ENCODE data around the gene CDC45. TPM values are rescaled to one million over a fixed set of nuclear protein-coding genes. Genes with fewer than 3 reads are reported as not detected.

Gene CDC45
- total RNA-seq, 1 donor from 2014 or later = 3.1 TPM

DNA sequence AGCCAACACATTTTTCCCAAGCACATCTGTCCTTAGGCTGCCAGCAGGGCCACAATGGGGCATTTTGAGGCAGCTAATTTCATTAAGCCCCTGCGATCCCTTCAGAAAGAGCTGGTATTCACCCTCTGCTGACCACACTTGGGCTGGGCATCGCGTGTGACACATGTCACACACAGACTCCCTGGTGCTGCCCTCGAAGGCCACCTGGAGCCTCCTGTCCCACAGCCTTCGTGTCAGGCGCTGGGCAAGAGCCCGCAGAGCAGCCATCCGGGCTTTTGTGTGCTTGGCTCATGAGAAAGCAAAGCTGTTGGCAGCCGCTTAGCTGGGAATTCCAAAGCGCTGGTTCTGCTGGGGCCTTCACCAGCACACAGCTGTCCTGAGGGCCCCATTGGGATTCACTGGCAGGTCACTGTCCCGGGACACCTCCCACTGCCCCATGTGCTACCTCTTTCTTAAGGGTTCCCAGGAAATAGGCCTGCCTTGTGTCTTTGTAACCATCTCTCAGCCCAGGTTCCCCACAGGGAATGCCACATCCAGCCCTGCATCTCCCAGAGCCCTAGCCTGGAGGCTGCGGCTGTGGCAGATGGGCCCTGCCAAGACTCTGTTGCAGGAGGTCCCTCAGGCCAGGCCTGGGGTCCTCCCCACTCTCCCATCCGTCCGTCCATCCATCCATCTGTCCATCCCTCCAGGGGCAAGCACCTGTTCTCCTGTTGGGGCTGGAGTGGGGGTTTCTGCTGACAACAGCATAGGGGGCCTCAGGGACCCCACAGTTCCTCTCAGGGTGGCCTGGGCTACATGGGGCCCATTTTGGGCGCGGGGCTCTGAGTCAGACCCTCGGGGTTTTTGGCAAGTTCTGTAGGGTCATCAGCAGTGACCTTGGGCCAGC is 39.6 kb downstream of the CDC45 start:
- Histone ChIP-seq H3K4me1 (ENCODE audit: control insufficient read depth in 3 of 3, insufficient read depth in 3 of 3, low read length in 3 of 3) (peaks cover 6 to 16% (median 9%) of the 10 kb centered on the region in 3 donors), H3K9ac (ENCODE audit: low read depth in 1 of 3, low read length in 3 of 3) (peak overlapping the region in 1 of 3 donors; percentile 3), H3K4me3 (ENCODE audit: low read length in 3 of 3) (no peak overlapping the region), H3K27me3 (ENCODE audit: control insufficient read depth in 3 of 3, insufficient read depth in 3 of 3, low read length in 3 of 3) (peaks cover 19 to 30% (median 28%) of the 10 kb centered on the region in 3 donors), H3K27ac (ENCODE audit: low read depth, low read length) (no peak overlapping the region), H3K9me3 (ENCODE audit: control insufficient read depth in 3 of 3, low read length in 3 of 3) (no peaks in the 10 kb centered on the region), H3K36me3 (ENCODE audit: control insufficient read depth in 3 of 3, insufficient read depth in 3 of 3, low read length in 3 of 3) (no peaks in the 10 kb centered on the region)

DNA sequence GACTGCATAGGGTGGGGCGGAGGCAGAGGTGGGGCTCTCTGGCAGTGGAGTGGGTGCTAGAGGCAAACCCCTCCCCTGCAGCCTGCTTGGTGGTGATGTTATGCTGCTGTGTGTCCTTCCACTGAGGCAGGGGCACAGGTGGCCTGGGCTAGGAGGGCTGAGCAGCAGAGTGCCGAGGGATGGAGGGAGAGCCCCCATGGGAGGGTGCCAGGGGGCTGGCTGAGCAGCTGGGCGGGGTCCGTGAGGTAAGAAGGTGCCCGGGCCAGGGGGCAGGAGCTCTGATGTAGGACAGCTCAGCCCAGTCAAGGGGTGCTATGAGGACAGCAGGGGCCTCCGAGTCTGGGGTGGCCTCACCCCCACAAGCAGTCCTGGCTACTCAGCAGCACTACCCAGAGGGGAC is 40.3 kb downstream of the CDC45 start:
- no peak overlapping the region for H3K27ac ChIP-seq (ENCODE audit: low read depth, low read length)
- H3K9ac ChIP-seq (ENCODE audit: low read depth in 1 of 3, low read length in 3 of 3) = no peak overlapping the region
- H3K4me3 ChIP-seq (ENCODE audit: low read length in 3 of 3) = no peak overlapping the region
- H3K36me3 ChIP-seq (ENCODE audit: control insufficient read depth in 3 of 3, insufficient read depth in 3 of 3, low read length in 3 of 3) = no peaks in the 10 kb centered on the region
- peaks cover 6 to 16% (median 11%) of the 10 kb centered on the region in 3 donors for H3K4me1 ChIP-seq (ENCODE audit: control insufficient read depth in 3 of 3, insufficient read depth in 3 of 3, low read length in 3 of 3)
- no peaks in the 10 kb centered on the region for H3K9me3 ChIP-seq (ENCODE audit: control insufficient read depth in 3 of 3, low read length in 3 of 3)
- H3K27me3 ChIP-seq (ENCODE audit: control insufficient read depth in 3 of 3, insufficient read depth in 3 of 3, low read length in 3 of 3) = peaks cover 25 to 33% (median 33%) of the 10 kb centered on the region in 3 donors

DNA sequence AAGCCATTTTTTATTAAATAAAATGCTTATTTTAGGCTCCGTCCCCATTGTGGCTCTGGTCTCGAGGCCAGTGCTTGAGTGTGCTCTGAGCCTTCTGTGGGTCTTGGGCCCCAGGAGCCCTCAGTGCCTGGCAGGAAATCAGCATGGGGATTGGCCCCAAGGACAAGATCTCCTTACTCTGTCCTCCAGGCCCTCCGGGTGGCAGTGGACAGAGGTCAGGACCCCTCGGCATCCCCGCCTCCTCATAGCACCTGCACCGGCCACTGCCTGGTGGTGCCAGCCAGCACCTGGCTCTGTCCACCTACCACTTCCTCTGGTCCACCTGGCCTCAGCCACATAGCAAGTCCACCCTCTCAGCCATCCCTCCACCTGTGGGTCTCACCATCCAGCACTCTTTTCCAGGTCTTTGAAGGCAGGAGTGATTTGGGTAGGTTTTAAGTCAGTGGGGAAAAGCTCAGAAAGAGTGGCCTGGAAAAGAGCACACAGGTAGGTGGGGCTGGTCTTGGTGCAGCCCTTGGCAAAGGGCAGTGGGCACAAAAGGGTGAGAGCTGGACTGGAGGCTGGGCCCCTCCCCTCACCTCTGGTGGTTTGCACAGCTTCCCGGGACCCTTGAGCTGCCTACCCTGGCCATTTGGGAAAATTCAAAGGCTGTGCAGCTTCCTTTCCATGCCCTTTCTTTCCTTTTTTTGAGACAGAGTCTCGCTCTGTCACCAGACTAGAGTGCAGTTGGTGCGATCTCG is 41.0 kb downstream of the CDC45 start:
- peaks cover 28 to 40% (median 37%) of the 10 kb centered on the region in 3 donors for H3K27me3 ChIP-seq (ENCODE audit: control insufficient read depth in 3 of 3, insufficient read depth in 3 of 3, low read length in 3 of 3)
- H3K9ac ChIP-seq (ENCODE audit: low read depth in 1 of 3, low read length in 3 of 3) = peak overlapping the region in 2 of 3 donors; percentile 33
- no peaks in the 10 kb centered on the region for H3K36me3 ChIP-seq (ENCODE audit: control insufficient read depth in 3 of 3, insufficient read depth in 3 of 3, low read length in 3 of 3)
- peak overlapping the region; percentile 68 for H3K27ac ChIP-seq (ENCODE audit: low read depth, low read length)
- H3K4me1 ChIP-seq (ENCODE audit: control insufficient read depth in 3 of 3, insufficient read depth in 3 of 3, low read length in 3 of 3) = peaks cover 7 to 16% (median 13%) of the 10 kb centered on the region in 3 donors
- H3K4me3 ChIP-seq (ENCODE audit: low read length in 3 of 3) = peak overlapping the region in 2 of 3 donors; percentile 41 to 48
- no peaks in the 10 kb centered on the region for H3K9me3 ChIP-seq (ENCODE audit: control insufficient read depth in 3 of 3, low read length in 3 of 3)

GRCh38 chr22:19522190-19522880 is 42.6 kb downstream of the CDC45 start:
- H3K9ac ChIP-seq (ENCODE audit: low read depth in 1 of 3, low read length in 3 of 3) = peak overlapping the region; percentile 53 to 79 (median 57)
- peak overlapping the region; percentile 68 for H3K27ac ChIP-seq (ENCODE audit: low read depth, low read length)
- peak overlapping the region; percentile 66 to 72 (median 67) for H3K4me3 ChIP-seq (ENCODE audit: low read length in 3 of 3)
- peaks cover 29 to 48% (median 39%) of the 10 kb centered on the region in 3 donors for H3K27me3 ChIP-seq (ENCODE audit: control insufficient read depth in 3 of 3, insufficient read depth in 3 of 3, low read length in 3 of 3)
- peaks cover 12 to 28% (median 28%) of the 10 kb centered on the region in 3 donors for H3K4me1 ChIP-seq (ENCODE audit: control insufficient read depth in 3 of 3, insufficient read depth in 3 of 3, low read length in 3 of 3)
- H3K36me3 ChIP-seq (ENCODE audit: control insufficient read depth in 3 of 3, insufficient read depth in 3 of 3, low read length in 3 of 3) = no peaks in the 10 kb centered on the region
- H3K9me3 ChIP-seq (ENCODE audit: control insufficient read depth in 3 of 3, low read length in 3 of 3) = no peaks in the 10 kb centered on the region

DNA sequence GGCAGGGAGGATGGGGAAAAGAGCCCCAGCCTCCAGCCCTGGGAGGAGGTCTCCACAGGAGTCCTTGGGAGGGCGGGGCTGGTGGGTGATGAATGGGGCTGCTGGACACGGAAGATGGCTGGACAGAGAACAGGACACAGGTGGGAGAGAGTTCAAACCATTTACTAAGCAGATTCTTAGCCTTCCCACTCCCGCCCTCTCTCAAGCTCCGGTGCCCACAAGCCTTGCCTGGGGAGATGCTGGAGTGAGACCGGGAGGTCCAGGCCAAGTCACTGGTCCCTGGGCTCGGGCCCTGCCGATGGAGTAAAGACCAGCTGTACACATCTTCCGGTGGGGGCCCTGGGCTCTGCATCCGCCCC is 43.1 kb downstream of the CDC45 start:
- Histone ChIP-seq H3K9me3 (ENCODE audit: control insufficient read depth in 3 of 3, low read length in 3 of 3) (no peaks in the 10 kb centered on the region), H3K4me1 (ENCODE audit: control insufficient read depth in 3 of 3, insufficient read depth in 3 of 3, low read length in 3 of 3) (peaks cover 17 to 33% (median 33%) of the 10 kb centered on the region in 3 donors), H3K27me3 (ENCODE audit: control insufficient read depth in 3 of 3, insufficient read depth in 3 of 3, low read length in 3 of 3) (peaks cover 29 to 48% (median 39%) of the 10 kb centered on the region in 3 donors), H3K9ac (ENCODE audit: low read depth in 1 of 3, low read length in 3 of 3) (peak overlapping the region; percentile 53 to 79 (median 57)), H3K36me3 (ENCODE audit: control insufficient read depth in 3 of 3, insufficient read depth in 3 of 3, low read length in 3 of 3) (no peaks in the 10 kb centered on the region), H3K4me3 (ENCODE audit: low read length in 3 of 3) (peak overlapping the region; percentile 66 to 72 (median 67)), H3K27ac (ENCODE audit: low read depth, low read length) (peak overlapping the region; percentile 68)

GRCh38 chr22:19523240-19524169 is 43.8 kb downstream of the CDC45 start:
- no peaks in the 10 kb centered on the region for H3K9me3 ChIP-seq (ENCODE audit: control insufficient read depth in 3 of 3, low read length in 3 of 3)
- peak overlapping the region; percentile 68 for H3K27ac ChIP-seq (ENCODE audit: low read depth, low read length)
- no peaks in the 10 kb centered on the region for H3K36me3 ChIP-seq (ENCODE audit: control insufficient read depth in 3 of 3, insufficient read depth in 3 of 3, low read length in 3 of 3)
- peaks cover 29 to 48% (median 39%) of the 10 kb centered on the region in 3 donors for H3K27me3 ChIP-seq (ENCODE audit: control insufficient read depth in 3 of 3, insufficient read depth in 3 of 3, low read length in 3 of 3)
- peaks cover 17 to 37% (median 35%) of the 10 kb centered on the region in 3 donors for H3K4me1 ChIP-seq (ENCODE audit: control insufficient read depth in 3 of 3, insufficient read depth in 3 of 3, low read length in 3 of 3)
- H3K9ac ChIP-seq (ENCODE audit: low read depth in 1 of 3, low read length in 3 of 3) = peak overlapping the region; percentile 53 to 79 (median 57)
- peak overlapping the region; percentile 66 to 72 (median 67) for H3K4me3 ChIP-seq (ENCODE audit: low read length in 3 of 3)

GRCh38 chr22:19524170-19525115 is 44.7 kb downstream of the CDC45 start, which contains the start of gene CLDN5:
Gene CLDN5, minus strand, starts transcription at chr22:19524410. Its CDS starts 155 bp downstream, at chr22:19524255.
- H3K27me3 ChIP-seq (ENCODE audit: control insufficient read depth in 3 of 3, insufficient read depth in 3 of 3, low read length in 3 of 3) = peaks cover 29 to 48% (median 39%) of the 10 kb centered on the region in 3 donors
- H3K36me3 ChIP-seq (ENCODE audit: control insufficient read depth in 3 of 3, insufficient read depth in 3 of 3, low read length in 3 of 3) = no peaks in the 10 kb centered on the region
- H3K27ac ChIP-seq (ENCODE audit: low read depth, low read length) = peak within 1 kb of the TSS; percentile 81
- peak within 1 kb of the TSS; percentile 66 to 72 (median 67) for H3K4me3 ChIP-seq (ENCODE audit: low read length in 3 of 3)
- no peaks in the 10 kb centered on the region for H3K9me3 ChIP-seq (ENCODE audit: control insufficient read depth in 3 of 3, low read length in 3 of 3)
- H3K9ac ChIP-seq (ENCODE audit: low read depth in 1 of 3, low read length in 3 of 3) = peak within 1 kb of the TSS; percentile 57 to 79 (median 59)
- H3K4me1 ChIP-seq (ENCODE audit: control insufficient read depth in 3 of 3, insufficient read depth in 3 of 3, low read length in 3 of 3) = peaks cover 17 to 37% (median 35%) of the 10 kb centered on the region in 3 donors

DNA sequence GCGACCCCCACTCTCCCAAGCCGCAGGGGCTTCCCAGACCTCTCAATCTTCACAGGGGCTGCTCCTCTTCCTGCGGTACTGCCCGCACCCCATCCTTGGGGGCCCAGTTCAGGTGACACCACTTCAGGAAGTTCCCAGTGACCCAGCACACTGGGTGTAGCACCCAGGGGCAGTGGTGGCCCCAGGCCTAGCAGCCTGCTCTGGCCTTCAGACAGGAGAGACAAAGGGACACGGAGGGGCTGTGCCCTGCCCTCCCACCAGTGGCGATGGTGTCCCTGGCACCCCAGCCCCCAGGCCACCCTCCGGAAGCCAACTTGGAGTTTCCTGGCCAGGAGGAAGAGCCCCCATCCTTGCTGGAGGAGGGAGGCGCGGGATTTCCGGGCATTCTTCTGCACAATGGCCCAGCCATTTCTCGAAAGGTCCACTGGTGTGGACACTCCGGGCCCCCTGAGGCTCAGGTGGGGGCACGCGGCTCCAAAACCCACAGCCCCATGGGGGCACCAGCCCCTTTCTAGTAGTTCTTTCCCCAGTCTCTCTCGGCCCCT is 45.5 kb downstream of the CDC45 start:
- Histone ChIP-seq H3K4me3 (ENCODE audit: low read length in 3 of 3) (peak overlapping the region in 1 of 3 donors; percentile 30), H3K36me3 (ENCODE audit: control insufficient read depth in 3 of 3, insufficient read depth in 3 of 3, low read length in 3 of 3) (no peaks in the 10 kb centered on the region), H3K27ac (ENCODE audit: low read depth, low read length) (peak overlapping the region; percentile 81), H3K27me3 (ENCODE audit: control insufficient read depth in 3 of 3, insufficient read depth in 3 of 3, low read length in 3 of 3) (peaks cover 29 to 48% (median 39%) of the 10 kb centered on the region in 3 donors), H3K9ac (ENCODE audit: low read depth in 1 of 3, low read length in 3 of 3) (peak overlapping the region in 2 of 3 donors; percentile 2 to 71), H3K4me1 (ENCODE audit: control insufficient read depth in 3 of 3, insufficient read depth in 3 of 3, low read length in 3 of 3) (peaks cover 17 to 37% (median 35%) of the 10 kb centered on the region in 3 donors), H3K9me3 (ENCODE audit: control insufficient read depth in 3 of 3, low read length in 3 of 3) (no peaks in the 10 kb centered on the region)
